Measurements from ENCODE around the gene DDI2.
A peak's percentile ranks its signal among the peaks of the same experiment; 100 is the strongest.
"Not testable (repeated sequence)": the region's sequence is repeated elsewhere in the genome, so short reads cannot be mapped to it uniquely, and the experiment has no call there.

Gene DDI2

DNA sequence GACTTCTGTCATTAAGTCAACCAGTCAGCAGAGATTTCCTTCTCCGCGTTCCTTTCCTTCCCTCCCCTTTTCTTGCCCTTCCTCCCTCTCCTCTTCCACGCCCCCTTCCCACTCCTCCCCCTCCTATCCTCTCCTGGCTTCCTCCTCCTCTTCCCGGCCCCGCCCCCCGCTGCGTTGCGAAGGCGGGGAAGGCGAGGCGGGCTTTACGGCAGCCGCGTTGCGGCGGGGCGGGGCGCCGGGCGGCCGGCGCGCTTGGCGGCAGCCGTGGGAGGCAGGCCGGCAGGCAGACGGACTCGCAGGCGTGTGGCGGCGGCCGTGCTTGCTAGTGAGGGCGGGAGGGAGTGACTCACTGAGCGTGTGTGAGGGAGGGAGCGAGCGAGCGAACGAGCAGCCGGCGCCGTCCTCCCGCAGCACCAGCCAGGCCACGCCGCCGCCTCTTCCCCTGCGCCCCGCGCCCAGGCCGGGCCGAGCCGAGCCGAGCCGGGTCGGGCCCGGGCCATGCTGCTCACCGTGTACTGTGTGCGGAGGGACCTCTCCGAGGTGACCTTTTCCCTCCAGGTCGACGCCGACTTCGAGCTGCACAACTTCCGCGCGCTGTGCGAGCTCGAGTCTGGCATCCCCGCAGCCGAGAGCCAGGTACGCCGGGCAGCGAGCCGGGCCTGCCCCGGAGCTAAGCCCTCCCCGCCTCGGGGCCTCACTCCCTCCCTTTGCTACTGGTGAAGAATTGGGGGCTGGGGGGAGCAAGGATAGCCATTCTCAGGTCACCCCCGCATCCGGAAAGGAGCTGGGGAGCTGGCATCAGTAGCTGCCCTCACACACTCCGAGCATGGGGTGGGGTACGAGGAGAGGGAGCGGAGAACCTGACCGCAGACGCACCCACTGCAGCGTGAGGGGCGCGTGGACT lies at the start of gene DDI2:
DDI2 (plus strand) TSS at position 286 of the 904 bp plus-strand sequence; CDS start at position 499, 213 bp downstream.
- peak; percentile 91 for DNase-seq

- no peak for DNase-seq
These were observed 48.7 kb upstream of the DDI2 start for GRCh38 chr1:15568387-15569073.

GRCh38 chr1:15570861-15571260 lies 46.4 kb upstream of the DDI2 start:
- no peak for DNase-seq

DNA sequence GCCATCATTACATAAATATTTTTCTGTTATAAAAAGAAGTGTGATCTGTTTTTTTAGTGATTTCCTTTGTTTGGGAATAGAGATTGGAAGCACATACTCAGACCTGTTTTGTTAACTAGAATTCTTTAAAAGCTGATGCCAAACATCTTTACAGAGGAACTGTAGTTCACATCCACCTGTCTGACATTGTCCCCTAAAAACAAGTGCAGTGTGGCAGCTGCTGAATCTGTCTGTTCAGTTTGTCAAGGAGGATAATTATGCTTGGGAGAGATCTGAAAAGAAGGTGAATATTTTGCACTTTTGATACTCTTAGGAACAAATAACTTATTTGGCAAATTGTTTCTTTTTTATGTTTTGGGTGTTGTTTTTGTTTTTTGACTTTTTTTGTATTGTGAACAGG lies 46.0 kb upstream of the DDI2 start:
- DNase-seq: no peak

- no peak for DNase-seq
These were observed 43.8 kb upstream of the DDI2 start for GRCh38 chr1:15573477-15573876.

DNA sequence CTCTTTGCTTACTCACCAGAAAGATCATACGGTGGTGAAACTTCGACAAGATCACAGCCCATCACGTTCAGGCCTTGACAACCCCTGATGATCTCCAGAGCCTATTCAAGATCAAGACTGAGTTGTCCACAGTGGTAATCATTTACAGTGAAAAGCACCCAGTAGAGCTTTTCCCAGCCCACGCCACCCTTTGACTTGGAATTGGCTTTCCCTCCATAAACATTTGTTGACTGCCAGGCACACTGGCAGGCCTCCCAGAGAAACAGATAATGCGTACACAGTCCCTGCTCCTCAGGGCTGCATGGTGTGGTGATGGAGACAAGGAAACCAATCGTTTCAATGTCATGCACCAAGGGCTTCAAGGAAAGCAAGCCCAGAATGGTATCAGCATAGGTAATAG lies 42.5 kb upstream of the DDI2 start:
- DNase-seq: no peak

DNA sequence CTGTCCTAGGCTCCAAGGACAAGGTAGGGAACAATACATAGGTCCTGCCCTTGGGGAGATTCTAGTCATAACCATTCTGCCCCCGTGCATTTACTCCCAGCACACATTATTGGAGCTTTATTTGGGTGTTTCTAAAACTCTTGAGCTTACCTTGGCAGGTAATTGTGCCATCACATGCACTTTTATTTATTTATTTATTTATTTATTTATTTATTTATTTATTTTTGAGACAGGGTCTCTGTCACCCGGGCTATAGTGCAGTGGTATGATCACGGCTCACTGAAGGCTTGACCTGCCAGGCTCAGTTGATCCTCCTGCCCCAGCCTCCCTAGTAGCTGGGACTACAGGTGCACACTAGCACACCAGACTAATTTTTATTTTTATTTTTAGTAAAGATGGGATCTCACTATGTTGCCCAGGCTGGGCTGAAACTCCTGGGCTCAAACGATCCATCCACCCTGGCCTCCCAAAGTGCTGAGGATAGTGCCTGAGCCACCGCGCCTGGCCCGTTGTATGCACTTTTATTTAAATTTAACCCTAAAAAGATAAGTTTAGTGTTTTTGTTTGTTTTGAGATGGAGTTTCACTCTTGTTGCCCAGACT lies 41.6 kb upstream of the DDI2 start:
- DNase-seq: no peak

DNA sequence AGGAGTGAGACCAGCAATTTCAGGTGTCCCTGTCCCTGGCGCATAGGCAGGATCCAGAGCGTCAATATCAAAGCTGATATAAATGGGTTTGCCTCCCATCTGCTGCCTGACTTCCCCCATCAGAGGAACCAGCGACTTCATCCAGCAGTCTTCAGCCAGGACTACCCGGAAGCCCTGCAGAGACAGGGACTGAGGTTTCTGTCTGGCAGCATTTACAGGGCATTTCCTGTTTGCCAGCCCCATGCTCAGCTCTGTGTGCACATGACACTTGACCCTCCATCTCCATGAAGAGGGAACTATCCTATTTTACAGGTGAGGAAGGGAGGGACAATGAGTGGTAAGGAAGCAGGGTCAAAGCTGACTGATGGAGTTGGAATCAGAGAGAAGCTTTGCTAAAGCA lies 39.6 kb upstream of the DDI2 start:
- DNase-seq: no peak

DNA sequence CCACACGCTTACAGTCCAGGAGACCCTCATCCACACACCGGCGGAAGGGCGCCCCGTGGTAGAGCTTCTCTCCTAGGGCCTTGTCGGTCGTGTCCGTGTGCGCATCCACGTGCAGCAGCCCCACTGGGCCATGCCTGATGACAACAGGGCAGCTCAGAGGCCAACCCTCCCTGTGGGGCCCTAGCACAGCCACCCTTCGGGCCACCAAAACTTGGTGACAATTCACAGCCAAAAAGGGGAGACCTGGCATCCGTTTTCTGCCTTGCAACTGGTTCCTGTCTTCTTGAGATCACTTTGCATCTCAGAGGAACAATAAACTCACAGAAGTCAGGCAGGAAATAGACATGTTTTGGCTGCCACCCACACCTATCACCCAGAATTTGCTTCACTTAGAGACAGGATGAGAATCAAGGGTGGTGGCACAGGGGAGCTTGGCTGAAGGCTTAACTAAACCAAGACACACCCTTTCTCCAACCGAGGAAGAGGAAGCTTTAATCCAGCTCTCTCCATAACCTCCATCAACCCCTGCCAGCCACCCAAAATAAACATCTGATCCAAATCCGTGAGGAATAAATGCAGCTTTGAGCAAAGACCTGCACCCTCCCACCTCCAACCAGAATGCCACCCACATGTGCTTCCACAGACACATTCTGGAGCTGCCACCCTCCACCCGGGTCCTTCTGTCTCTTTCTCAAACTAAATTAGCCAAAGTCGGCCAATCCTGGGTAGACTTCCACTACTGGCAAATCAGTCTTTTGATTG lies 38.2 kb upstream of the DDI2 start:
- peak; percentile 37 for DNase-seq

DNA sequence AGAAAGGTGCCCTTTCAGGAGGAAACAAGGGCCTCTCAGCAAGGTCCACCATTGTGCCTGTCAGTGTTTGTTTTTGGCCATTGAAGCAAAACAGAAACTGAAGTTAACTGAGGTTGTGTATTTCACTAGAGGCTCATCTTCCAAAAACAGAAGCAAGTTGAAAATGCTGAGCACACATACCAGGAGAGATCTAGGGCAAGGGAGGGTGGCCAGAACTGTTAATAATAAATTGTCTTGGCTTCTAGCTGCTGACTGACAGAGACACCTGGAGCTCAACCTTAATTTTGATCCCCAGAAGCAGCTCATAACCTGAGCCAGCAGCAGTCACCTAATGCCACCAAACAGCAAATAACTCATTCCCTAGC lies 37.6 kb upstream of the DDI2 start:
- no peak for DNase-seq

DNA sequence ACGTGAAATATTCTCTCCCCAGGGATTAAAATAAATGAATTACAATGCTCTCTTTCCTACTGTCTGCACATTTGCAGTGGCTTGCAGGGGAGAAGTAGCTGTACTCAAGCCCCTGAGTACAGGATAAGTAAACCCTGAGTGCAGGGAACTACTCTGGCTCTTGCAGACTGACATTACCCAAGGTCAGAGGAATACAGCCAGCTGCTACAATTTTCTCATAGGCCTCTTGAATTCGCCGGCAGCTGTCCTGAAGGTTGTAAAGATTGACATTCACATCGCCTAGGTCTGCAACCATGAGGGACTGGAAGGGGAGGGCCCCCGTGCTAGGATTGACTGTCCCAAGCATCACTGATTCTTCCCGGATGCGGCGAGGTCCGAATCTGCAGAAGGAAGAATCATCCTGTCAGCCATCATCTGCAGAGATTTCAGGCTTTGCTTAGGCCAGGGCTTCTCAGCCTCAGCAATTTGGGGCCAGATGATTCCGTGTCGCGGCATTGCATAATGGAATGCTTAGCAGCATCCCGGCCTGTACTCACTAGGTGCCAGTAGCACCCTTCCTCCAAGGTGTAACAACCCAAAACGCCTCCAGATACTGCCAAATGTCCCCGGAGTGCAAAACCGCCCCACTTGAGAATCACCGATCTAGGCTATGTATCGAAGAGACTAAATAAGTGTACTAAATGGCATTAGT lies 34.1 kb upstream of the DDI2 start:
- DNase-seq: no peak

GRCh38 chr1:15584489-15585363 lies 32.5 kb upstream of the DDI2 start, which contains the start of gene AGMAT:
AGMAT (minus strand) TSS chr1:15585051; CDS start chr1:15584967, 84 bp downstream.
- peak; percentile 47 for DNase-seq

DNA sequence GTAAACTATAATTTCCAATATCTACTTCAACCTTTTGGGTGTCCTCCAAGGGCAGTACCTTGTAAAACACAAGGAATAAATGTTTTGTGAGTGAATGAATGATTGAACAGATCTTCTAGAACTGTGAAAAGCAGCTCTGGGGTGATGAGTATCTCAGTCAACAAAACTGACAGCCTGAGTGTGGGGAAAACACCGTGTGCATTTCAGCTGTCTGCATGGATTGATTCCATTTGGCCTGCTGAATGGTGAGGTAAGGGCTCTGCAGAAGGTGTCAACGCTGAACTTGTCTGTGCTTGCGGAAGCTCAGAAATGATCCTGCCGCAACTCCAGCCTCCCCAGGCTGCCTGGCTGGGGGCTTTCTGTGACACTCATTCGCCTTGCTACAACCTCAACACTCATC lies 25.0 kb upstream of the DDI2 start:
- DNase-seq: no peak

- no peak for DNase-seq
These were observed 21.2 kb upstream of the DDI2 start for GRCh38 chr1:15595809-15596617.

DNA sequence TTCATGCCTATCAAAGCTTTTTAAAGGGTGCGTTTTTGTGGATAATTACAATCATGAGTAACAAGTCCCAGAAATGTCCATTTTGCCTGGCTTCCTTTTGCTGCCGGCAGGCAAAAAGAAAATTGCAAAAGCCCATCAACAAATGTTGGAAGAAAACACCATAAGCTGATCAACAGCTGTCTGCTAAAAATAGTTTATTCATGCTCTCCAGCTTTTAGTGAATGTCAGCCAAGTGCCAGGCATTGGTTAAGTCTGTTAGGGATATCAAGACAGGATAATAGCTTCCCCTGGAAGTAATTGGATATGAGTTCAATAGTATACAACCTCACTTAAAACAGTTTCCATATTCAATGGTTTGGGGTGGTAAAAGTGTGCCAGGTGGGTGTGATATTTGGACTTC lies 18.8 kb upstream of the DDI2 start:
- DNase-seq: no peak

- DNase-seq: peak; percentile 85
These were observed 13.9 kb upstream of the DDI2 start for GRCh38 chr1:15603050-15603965.

- not testable (repeated sequence) for DNase-seq
These were observed 13.3 kb upstream of the DDI2 start for GRCh38 chr1:15603966-15604282.

- DNase-seq: not testable (repeated sequence)
These were observed 12.9 kb upstream of the DDI2 start for GRCh38 chr1:15604400-15604799.

All from activated effector memory CD4-positive, alpha-beta T cell treated with Interleukin-2 at 50 U/mL for 16 hours (primary cell).